Measurements from ENCODE around the gene ATP11A. TPM values are rescaled to one million over a fixed set of nuclear protein-coding genes. Genes with fewer than 3 reads are reported as not detected.
A peak's percentile ranks its signal among the peaks of the same experiment; 100 is the strongest.
"Not testable (repeated sequence)": the region's sequence is repeated elsewhere in the genome, so short reads cannot be mapped to it uniquely, and the experiment has no call there.

The ATP11A gene
- total RNA-seq, 4 donors from 2014 or later, result 32.1 to 83.6 (median 46.2) TPM

DNA sequence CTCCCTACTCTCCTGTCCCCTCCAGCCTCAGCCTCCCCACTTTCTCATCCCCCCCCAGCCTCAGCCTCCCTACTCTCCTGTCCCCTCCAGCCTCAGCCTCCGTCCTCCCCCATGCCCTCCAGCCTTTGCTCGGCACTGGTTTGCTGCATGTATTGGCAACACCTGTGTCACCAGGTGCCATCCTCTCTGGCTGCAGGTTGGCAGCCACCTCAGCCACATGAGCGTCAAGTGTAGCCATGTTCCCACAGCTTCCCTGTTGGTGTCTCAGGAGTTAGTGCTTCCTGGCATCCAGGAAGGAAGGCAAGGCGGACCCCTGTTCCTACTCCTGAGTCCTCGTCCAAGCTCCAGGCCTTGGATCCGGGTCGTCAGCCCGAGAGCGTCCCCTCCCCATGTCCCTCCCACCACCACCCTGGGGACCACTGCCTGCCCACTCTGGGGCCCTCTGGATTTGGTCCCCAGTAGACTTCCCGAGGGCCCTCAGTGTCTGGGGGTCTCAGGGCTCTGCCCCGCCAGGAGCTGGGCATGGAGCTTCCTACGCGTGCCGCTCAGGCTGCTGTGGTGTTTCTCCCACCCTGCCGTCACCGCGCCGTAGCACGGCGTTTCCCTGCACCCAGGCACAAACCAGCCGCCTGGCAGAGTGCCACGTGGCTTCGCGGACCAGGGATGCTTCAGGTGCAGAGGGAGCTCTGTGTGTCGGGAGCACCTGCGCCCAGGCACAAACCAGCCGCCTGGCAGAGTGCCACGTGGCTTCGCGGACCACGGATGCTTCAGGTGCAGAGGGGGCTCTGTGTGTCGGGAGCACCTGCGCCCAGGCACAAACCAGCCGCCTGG, 150.8 kb downstream of the ATP11A start:
- H3K27me3 ChIP-seq, result no peaks in the 10 kb centered on the region
- no peak overlapping the region for H3K4me3 ChIP-seq (replicated peaks in 1 of 3)
- peaks cover 17 to 23% of the 10 kb centered on the region in 2 donors for H3K36me3 ChIP-seq
- TF ChIP-seq, protein P1, sequence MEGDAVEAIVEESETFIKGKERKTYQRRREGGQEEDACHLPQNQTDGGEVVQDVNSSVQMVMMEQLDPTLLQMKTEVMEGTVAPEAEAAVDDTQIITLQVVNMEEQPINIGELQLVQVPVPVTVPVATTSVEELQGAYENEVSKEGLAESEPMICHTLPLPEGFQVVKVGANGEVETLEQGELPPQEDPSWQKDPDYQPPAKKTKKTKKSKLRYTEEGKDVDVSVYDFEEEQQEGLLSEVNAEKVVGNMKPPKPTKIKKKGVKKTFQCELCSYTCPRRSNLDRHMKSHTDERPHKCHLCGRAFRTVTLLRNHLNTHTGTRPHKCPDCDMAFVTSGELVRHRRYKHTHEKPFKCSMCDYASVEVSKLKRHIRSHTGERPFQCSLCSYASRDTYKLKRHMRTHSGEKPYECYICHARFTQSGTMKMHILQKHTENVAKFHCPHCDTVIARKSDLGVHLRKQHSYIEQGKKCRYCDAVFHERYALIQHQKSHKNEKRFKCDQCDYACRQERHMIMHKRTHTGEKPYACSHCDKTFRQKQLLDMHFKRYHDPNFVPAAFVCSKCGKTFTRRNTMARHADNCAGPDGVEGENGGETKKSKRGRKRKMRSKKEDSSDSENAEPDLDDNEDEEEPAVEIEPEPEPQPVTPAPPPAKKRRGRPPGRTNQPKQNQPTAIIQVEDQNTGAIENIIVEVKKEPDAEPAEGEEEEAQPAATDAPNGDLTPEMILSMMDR (IDR thresholded peaks at IDR 0.05), result no peak
- no peak for TF ChIP-seq POLR2A (IDR thresholded peaks at IDR 0.05)
- intact Hi-C loops (cut with DNase I), result no loop called here
- DNase-seq, result no peak
- no peak overlapping the region for H3K27ac ChIP-seq
- no peaks in the 10 kb centered on the region for H3K9me3 ChIP-seq
- no peaks in the 10 kb centered on the region for H3K4me1 ChIP-seq
- 93 to 99% methylated on average over 12 to 26 of the region's 34 CpGs for WGBS, 2 donors

DNA sequence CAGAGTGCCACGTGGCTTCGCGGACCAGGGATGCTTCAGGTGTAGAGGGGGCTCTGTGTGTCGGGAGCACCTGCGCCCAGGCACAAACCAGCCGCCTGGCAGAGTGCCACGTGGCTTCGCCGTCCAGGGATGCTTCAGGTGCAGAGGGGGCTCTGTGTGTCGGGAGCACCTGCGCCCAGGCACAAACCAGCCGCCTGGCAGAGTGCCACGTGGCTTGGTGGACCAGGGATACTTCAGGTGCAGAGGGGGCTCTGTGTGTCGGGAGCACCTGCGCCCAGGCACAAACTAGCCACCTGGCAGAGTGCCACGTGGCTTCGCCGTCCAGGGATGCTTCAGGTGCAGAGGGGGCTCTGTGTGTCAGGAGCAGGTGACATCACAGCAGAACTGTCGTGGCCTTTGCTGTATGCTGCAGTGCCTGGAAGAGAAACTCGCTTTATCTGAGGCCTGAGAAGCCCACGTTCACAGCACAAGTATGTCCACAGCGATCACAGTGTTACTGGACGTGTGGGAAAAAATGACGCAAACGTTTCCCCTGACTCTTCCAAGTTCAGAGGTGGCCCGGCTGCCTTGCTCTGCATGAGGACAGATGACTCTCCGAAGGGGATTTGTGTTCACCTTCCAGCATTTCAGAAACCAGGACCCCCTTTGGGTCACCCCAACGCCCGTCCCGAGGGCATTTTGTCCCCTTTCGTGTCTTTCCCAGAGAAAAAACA, 151.6 kb downstream of the ATP11A start:
- H3K4me3 ChIP-seq (replicated peaks in 1 of 3); DNase-seq; H3K4me1 ChIP-seq; H3K27me3 ChIP-seq; H3K9me3 ChIP-seq; intact Hi-C loops (cut with DNase I): not testable (repeated sequence)
- H3K27ac ChIP-seq, result peak overlapping the region in 2 of 3 donors; percentile 1 to 8
- WGBS, 2 donors, result 82 to 88% methylated on average over 16 to 29 of the region's 31 CpGs
- H3K36me3 ChIP-seq, result peaks cover 21 to 23% of the 10 kb centered on the region in 2 donors

DNA sequence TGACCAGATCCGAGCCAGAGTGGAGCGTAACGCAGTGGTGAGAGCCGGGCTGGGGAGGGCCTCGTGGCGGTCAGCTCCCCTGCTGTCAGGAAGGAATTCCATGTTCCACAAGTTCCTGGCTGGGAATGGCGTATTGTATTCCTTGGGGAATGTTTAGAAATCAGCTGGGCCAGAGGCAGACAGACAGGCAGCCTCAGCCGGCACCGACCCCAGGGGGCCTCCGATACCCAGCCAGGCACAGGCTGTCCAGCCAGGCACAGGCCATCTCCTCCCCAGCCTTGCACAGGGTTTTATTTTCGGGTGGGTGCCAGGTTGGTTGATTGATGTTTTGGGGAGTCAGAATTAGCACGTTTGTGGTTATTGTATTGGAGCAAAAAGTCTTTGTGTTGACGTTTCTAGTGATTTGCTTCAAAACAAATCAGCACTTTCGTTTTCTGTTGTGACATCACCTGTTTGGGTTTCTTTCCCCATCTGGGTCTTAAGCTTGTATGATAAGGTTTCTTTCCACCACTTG, 152.6 kb downstream of the ATP11A start:
- no peak overlapping the region for H3K4me3 ChIP-seq (replicated peaks in 1 of 3)
- H3K36me3 ChIP-seq, result peaks cover 18 to 22% of the 10 kb centered on the region in 2 donors
- TF ChIP-seq, protein P1 (IDR thresholded peaks at IDR 0.05), result no peak
- TF ChIP-seq POLR2A (IDR thresholded peaks at IDR 0.05), result no peak
- H3K27me3 ChIP-seq, result no peaks in the 10 kb centered on the region
- H3K27ac ChIP-seq, result peak overlapping the region in 2 of 3 donors; percentile 1 to 8
- intact Hi-C loops (cut with DNase I), result no loop called here
- no peaks in the 10 kb centered on the region for H3K4me1 ChIP-seq
- WGBS, 2 donors, result 65 to 77% methylated on average over 14 of the region's 14 CpGs
- peak in 1 of 2 donors; percentile 9 for DNase-seq
- H3K9me3 ChIP-seq, result no peaks in the 10 kb centered on the region

DNA sequence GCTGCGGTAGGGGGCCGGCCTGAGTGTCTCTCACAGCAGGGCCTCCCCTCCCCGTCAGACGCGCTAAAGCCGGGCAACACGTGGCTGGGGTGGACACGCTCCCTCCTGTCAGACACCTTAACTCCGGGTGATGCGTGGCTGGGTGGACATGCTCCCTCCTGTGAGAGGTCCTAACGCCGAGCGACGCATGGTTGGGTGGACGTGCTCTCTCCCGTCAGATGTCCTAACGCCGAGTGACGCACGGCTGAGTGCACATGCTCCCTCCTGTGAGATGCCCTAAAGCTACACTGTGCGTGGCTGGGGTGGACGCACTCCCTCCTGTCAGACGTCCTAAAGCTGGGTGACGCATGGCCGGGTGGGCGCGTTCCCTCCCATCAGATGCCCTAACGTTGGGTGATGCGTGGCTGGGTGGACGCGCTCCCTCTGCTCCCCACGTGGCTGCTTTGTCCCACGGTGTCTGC, 153.1 kb downstream of the ATP11A start:
- DNase-seq, result no peak
- Histone ChIP-seq H3K4me3 (replicated peaks in 1 of 3) (no peak overlapping the region), H3K36me3 (peaks cover 18 to 22% of the 10 kb centered on the region in 2 donors), H3K4me1 (no peaks in the 10 kb centered on the region), H3K27me3 (no peaks in the 10 kb centered on the region), H3K27ac (no peak overlapping the region), H3K9me3 (no peaks in the 10 kb centered on the region)
- WGBS, 2 donors, result 94 to 96% methylated on average over 30 to 33 of the region's 33 CpGs
- TF ChIP-seq POLR2A (IDR thresholded peaks at IDR 0.05), result no peak
- TF ChIP-seq, protein P1 (IDR thresholded peaks at IDR 0.05), result no peak
- intact Hi-C loops (cut with DNase I), result no loop called here

DNA sequence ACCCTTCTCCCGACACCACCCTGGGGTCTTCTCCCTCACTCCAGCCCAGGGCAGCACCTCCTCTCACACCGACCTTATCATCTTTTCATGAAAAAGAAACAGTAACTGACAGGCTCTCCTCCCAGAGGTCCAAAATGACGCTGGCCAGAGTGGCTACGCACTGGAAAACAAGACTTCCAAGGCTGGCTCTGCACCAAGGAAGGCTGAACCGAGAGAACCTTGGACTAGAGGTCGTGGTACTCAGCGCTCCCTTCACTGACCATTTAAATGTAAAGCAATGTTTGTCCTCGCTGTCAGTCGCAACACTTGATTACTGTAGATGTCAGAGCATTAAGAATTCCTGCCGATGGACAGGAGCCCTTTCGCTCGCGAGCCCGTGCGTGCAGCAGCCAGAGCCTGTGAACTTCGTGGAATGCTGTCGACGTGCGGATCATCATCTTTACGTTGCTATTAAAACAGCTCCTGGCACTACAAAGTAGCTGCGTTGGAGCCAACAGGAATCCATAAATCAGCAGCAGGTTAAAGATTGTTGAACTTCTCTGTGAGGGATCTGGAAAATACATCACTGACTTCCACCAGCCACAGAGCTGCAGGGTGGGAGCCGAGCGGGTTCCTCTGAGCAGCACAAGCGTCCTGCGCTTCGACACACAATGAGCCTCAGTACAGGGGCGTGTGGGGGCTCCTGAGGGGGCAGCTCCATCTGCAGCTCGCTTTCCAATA, 153.7 kb downstream of the ATP11A start:
- Histone ChIP-seq H3K9me3 (no peaks in the 10 kb centered on the region), H3K36me3 (peaks cover 15 to 18% of the 10 kb centered on the region in 2 donors), H3K27ac (no peak overlapping the region), H3K27me3 (no peaks in the 10 kb centered on the region), H3K4me3 (replicated peaks in 1 of 3) (no peak overlapping the region), H3K4me1 (no peaks in the 10 kb centered on the region)
- intact Hi-C loops (cut with DNase I), result no loop called here
- no peak for DNase-seq
- 91% methylated on average over 21 to 25 of the region's 28 CpGs for WGBS, 2 donors
- TF ChIP-seq, protein P1 (IDR thresholded peaks at IDR 0.05), result no peak
- TF ChIP-seq POLR2A (IDR thresholded peaks at IDR 0.05), result no peak

All from thyroid gland (tissue), 4 donors.